GM08714 (cell line): Measurements from ENCODE around the gene CYBB.

Source experiments
- H3K4me3 ChIP-seq: fragments of 200-500 bp; sonication (Bioruptor generic); 2 replicates; pipeline ENCODE4 v1.5.1; 2014; ENCODE audit warnings: mild to moderate bottlenecking, low read length, inconsistent platforms
- ZNF274 ChIP-seq: IDR thresholded peaks from 2 replicates; pipeline ENCODE4 v1.6.1; 2012; ENCODE audit warnings: mild to moderate bottlenecking, low read depth, low read length

The CYBB gene

GRCh38 chrX:37776283-37776986 is 3.4 kb upstream of the CYBB start:
- peak overlapping the region; percentile 34; the same call in 1 of the 2 replicates for H3K4me3 ChIP-seq
- no peak for TF ChIP-seq ZNF274

- H3K4me3 ChIP-seq = no peak overlapping the region
- TF ChIP-seq ZNF274 = no peak
Observed at GRCh38 chrX:37776987-37777325, 2.9 kb upstream of the CYBB start.

- peak overlapping the region; percentile 75 for H3K4me3 ChIP-seq
- TF ChIP-seq ZNF274 = no peak
Observed at GRCh38 chrX:37781081-37781480, 1.2 kb downstream of the CYBB start.

GRCh38 chrX:37781814-37782213 is 2.0 kb downstream of the CYBB start:
- no peak for TF ChIP-seq ZNF274
- peak overlapping the region; percentile 75 for H3K4me3 ChIP-seq

GRCh38 chrX:37782359-37782758 is 2.5 kb downstream of the CYBB start:
- H3K4me3 ChIP-seq = peak overlapping the region; percentile 75; the same call in 1 of the 2 replicates
- no peak for TF ChIP-seq ZNF274

GRCh38 chrX:37783305-37783704 is 3.4 kb downstream of the CYBB start:
- no peak for TF ChIP-seq ZNF274
- H3K4me3 ChIP-seq = no peak overlapping the region; the same call in 1 of the 2 replicates

GRCh38 chrX:37785569-37785968 is 5.7 kb downstream of the CYBB start:
- no peak for TF ChIP-seq ZNF274
- peak overlapping the region; percentile 34; the same call in 1 of the 2 replicates for H3K4me3 ChIP-seq

GRCh38 chrX:37786624-37787422 is 7.0 kb downstream of the CYBB start:
- H3K4me3 ChIP-seq = peak overlapping the region; percentile 39; the same call in 1 of the 2 replicates
- no peak for TF ChIP-seq ZNF274

GRCh38 chrX:37787423-37787869 is 7.6 kb downstream of the CYBB start:
- peak overlapping the region; percentile 57 for H3K4me3 ChIP-seq
- TF ChIP-seq ZNF274 = no peak

GRCh38 chrX:37796310-37796709 is 16.5 kb downstream of the CYBB start:
- TF ChIP-seq ZNF274 = no peak
- no peak overlapping the region; the same call in 1 of the 2 replicates for H3K4me3 ChIP-seq

- no peak for TF ChIP-seq ZNF274
- no peak overlapping the region for H3K4me3 ChIP-seq
Observed at GRCh38 chrX:37796805-37797204, 16.9 kb downstream of the CYBB start.

- no peak overlapping the region for H3K4me3 ChIP-seq
- TF ChIP-seq ZNF274 = no peak
Observed at GRCh38 chrX:37799936-37800335, 20.1 kb downstream of the CYBB start.

- TF ChIP-seq ZNF274 = no peak
- no peak overlapping the region for H3K4me3 ChIP-seq
Observed at GRCh38 chrX:37800717-37801116, 20.9 kb downstream of the CYBB start.

GRCh38 chrX:37802028-37802427 is 22.2 kb downstream of the CYBB start:
- H3K4me3 ChIP-seq = no peak overlapping the region
- no peak for TF ChIP-seq ZNF274

GRCh38 chrX:37803057-37803456 is 23.2 kb downstream of the CYBB start:
- no peak overlapping the region for H3K4me3 ChIP-seq
- TF ChIP-seq ZNF274 = no peak
